Panc1 (cell line): ENCODE results near the gene KIF26A. TPM values are rescaled to one million over a fixed set of nuclear protein-coding genes. Genes with fewer than 3 reads are reported as not detected.

Source experiments
- ATAC-seq: fragments of 200-7000 bp; cut with Tn5 transposase; 2 replicates; pipeline ENCODE4 v1.9.1; 2020; ENCODE audit warnings: mild to moderate bottlenecking, moderate library complexity
- BruUV-seq: library from RNA; stranded (reverse); fragments of 400-500 nt; replicated peaks from 2 replicates; lab custom pipeline; 2021; lab: Mats Ljungman, UMichigan
- CTCF ChIA-PET: fragments of 300-600 bp; sonication (Branson Sonifier 250); formaldehyde crosslinking; loops from one replicate; lab custom pipeline; 2022; ENCODE audit warnings: antibody characterized with exemption; lab: Charles Lee
- POLR2A ChIA-PET: fragments of 300-600 bp; sonication (Branson Sonifier 250); formaldehyde crosslinking; loops from one replicate; lab custom pipeline; 2022; ENCODE audit warnings: antibody characterized with exemption; lab: Charles Lee
- DNase-seq: peaks from one replicate; pipeline ENCODE4 v3.0.0-alpha.2; 2010; ENCODE audit warnings: low read depth, low spot score
- H3K27ac ChIP-seq: 2 replicates; pipeline ENCODE4 v1.5.1; 2011; ENCODE audit warnings: mild to moderate bottlenecking, low read length, inconsistent platforms
- H3K27me3 ChIP-seq: fragments of 200-500 bp; sonication (Bioruptor generic); 2 replicates; pipeline ENCODE4 v1.6.0; 2014; ENCODE audit warnings: low read length, inconsistent platforms; ENCODE audit not compliant: control insufficient read depth, insufficient read depth
- H3K36me3 ChIP-seq: fragments of 200-500 bp; sonication (Bioruptor generic); 2 replicates; pipeline ENCODE4 v1.5.1; 2014; ENCODE audit warnings: inconsistent platforms, mild to moderate bottlenecking, low read length, moderate library complexity; ENCODE audit not compliant: control insufficient read depth, insufficient read depth
- H3K4me1 ChIP-seq: 2 replicates; pipeline ENCODE4 v1.5.1; 2011; ENCODE audit warnings: inconsistent platforms, mild to moderate bottlenecking, low read length, moderate library complexity; ENCODE audit not compliant: control insufficient read depth, insufficient read depth
- H3K4me3 ChIP-seq, 2 experiments: 2 replicates each; pipeline ENCODE4 v1.5.1; 2011 to 2012; ENCODE audit warnings: low read depth in 2 of 2, low read length in 2 of 2, mild to moderate bottlenecking in 2 of 2, inconsistent platforms in 1 of 2, moderate library complexity in 1 of 2
- H3K9me3 ChIP-seq: fragments of 200-500 bp; sonication (Bioruptor generic); 2 replicates; pipeline ENCODE4 v1.5.1; 2014; ENCODE audit warnings: low read depth, mild to moderate bottlenecking, inconsistent platforms, low read length, moderate library complexity; ENCODE audit not compliant: control insufficient read depth, insufficient read depth
- CTCF ChIP-seq: fragments of 450-650 bp; IDR thresholded peaks from 2 replicates; pipeline ENCODE4 v1.5.1; 2017; ENCODE audit warnings: mild to moderate bottlenecking
- POLR2AphosphoS5 ChIP-seq: IDR thresholded peaks from 2 replicates; pipeline ENCODE4 v1.6.1; 2012; ENCODE audit warnings: mild to moderate bottlenecking, low read depth, low read length, moderate library complexity
- SIN3A ChIP-seq: IDR thresholded peaks from 2 replicates; pipeline ENCODE4 v1.6.1; 2012; ENCODE audit warnings: low read depth, mild to moderate bottlenecking, low read length, moderate library complexity, borderline replicate concordance; ENCODE audit not compliant: insufficient read depth
- TCF7L2 ChIP-seq: IDR thresholded peaks from 2 replicates; pipeline ENCODE4 v1.6.1; 2011; ENCODE audit warnings: mild to moderate bottlenecking, low read depth, low read length, inconsistent platforms
- in situ Hi-C: cut with HindIII; loops from 2 replicates; pipeline ENCODE4 v1.10.0; 2016; ENCODE audit warnings: low sequenced_read_pairs, low pct_unique_long_range_greater_than_20kb
- intact Hi-C: fragments of 100-400 bp; cut with micrococcal nuclease; formaldehyde crosslinking; loops from one replicate; pipeline ENCODE4 v1.10.0; 2022; ENCODE audit not compliant: unreplicated experiment
- total RNA-seq: library from RNA; stranded (reverse); gene quantifications from one replicate; pipeline ENCODE4 v1.2.1, GENCODE V29; 2021; ENCODE audit not compliant: unreplicated experiment
- TF ChIP-seq, protein P1 (sequence below), 2 experiments: IDR thresholded peaks; 2 replicates each; pipeline ENCODE4 v1.6.1; 2011 to 2012; ENCODE audit warnings: low read depth in 2 of 2, control low read depth in 1 of 2, low read length in 1 of 2, mild to moderate bottlenecking in 1 of 2, moderate library complexity in 1 of 2; ENCODE audit not compliant: insufficient read depth in 1 of 2

KIF26A gene
- total RNA-seq, 1 experiment from 2014 or later, result 4.4 TPM

- Histone ChIP-seq H3K36me3 (no peaks in the 10 kb centered on the region), H3K27me3 (no peaks in the 10 kb centered on the region; the same call in 1 of the 2 replicates), H3K27ac (no peak overlapping the region), H3K4me1 (no peaks in the 10 kb centered on the region), H3K9me3 (no peaks in the 10 kb centered on the region), H3K4me3 (no peak overlapping the region)
- CTCF ChIA-PET, result no interaction called here
- in situ Hi-C loops (no loop called here), intact Hi-C loops (no loop called here)
- no TSS peak for BruUV-seq
- ATAC-seq (no peak), DNase-seq (no peak)
- TF ChIP-seq, protein P1, sequence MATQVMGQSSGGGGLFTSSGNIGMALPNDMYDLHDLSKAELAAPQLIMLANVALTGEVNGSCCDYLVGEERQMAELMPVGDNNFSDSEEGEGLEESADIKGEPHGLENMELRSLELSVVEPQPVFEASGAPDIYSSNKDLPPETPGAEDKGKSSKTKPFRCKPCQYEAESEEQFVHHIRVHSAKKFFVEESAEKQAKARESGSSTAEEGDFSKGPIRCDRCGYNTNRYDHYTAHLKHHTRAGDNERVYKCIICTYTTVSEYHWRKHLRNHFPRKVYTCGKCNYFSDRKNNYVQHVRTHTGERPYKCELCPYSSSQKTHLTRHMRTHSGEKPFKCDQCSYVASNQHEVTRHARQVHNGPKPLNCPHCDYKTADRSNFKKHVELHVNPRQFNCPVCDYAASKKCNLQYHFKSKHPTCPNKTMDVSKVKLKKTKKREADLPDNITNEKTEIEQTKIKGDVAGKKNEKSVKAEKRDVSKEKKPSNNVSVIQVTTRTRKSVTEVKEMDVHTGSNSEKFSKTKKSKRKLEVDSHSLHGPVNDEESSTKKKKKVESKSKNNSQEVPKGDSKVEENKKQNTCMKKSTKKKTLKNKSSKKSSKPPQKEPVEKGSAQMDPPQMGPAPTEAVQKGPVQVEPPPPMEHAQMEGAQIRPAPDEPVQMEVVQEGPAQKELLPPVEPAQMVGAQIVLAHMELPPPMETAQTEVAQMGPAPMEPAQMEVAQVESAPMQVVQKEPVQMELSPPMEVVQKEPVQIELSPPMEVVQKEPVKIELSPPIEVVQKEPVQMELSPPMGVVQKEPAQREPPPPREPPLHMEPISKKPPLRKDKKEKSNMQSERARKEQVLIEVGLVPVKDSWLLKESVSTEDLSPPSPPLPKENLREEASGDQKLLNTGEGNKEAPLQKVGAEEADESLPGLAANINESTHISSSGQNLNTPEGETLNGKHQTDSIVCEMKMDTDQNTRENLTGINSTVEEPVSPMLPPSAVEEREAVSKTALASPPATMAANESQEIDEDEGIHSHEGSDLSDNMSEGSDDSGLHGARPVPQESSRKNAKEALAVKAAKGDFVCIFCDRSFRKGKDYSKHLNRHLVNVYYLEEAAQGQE (IDR thresholded peaks at IDR 0.05; ENCODE audit: insufficient read depth in 1 of 2, low read depth in 2 of 2, low read length in 1 of 2), result no peak
- no peak for TF ChIP-seq SIN3A
- no peak for TF ChIP-seq TCF7L2
- TF ChIP-seq CTCF, result no peak
- no peak for TF ChIP-seq POLR2AphosphoS5
- POLR2A ChIA-PET, result no interaction called here
Observed at GRCh38 chr14:104201496-104201895, 63.1 kb downstream of the KIF26A start.

GRCh38 chr14:104202259-104203070 lies 64.1 kb downstream of the KIF26A start:
- H3K27ac ChIP-seq, result no peak overlapping the region
- no peak for TF ChIP-seq SIN3A
- TF ChIP-seq, protein P1 (IDR thresholded peaks at IDR 0.05; ENCODE audit: insufficient read depth in 1 of 2, low read depth in 2 of 2, low read length in 1 of 2), result no peak
- TF ChIP-seq TCF7L2, result no peak
- TF ChIP-seq CTCF, result no peak
- TF ChIP-seq POLR2AphosphoS5, result no peak
- ATAC-seq (no peak), DNase-seq (no peak)
- H3K9me3 ChIP-seq, result no peaks in the 10 kb centered on the region
- no peaks in the 10 kb centered on the region for H3K36me3 ChIP-seq
- no peaks in the 10 kb centered on the region for H3K4me1 ChIP-seq
- no peak overlapping the region for H3K4me3 ChIP-seq
- ChIA-PET CTCF (no interaction called here), POLR2A (no interaction called here)
- no TSS peak for BruUV-seq
- in situ Hi-C loops (no loop called here), intact Hi-C loops (no loop called here)
- H3K27me3 ChIP-seq, result no peaks in the 10 kb centered on the region; the same call in 1 of the 2 replicates
